GM20000 (cell line): ENCODE measurements around the gene CRYBG3.

Experiments
- DNase-seq: peaks from one replicate; pipeline ENCODE4 v3.0.0; 2012; ENCODE audit warnings: low spot score
- CTCF ChIP-seq: IDR thresholded peaks from 2 replicates; pipeline ENCODE4 v1.5.1; 2012; ENCODE audit warnings: mild to moderate bottlenecking, control low read depth; ENCODE audit errors: extremely low read depth, missing control alignments

CRYBG3 gene

GRCh38 chr3:97940034-97940433, 118.2 kb downstream of the CRYBG3 start:
- TF ChIP-seq CTCF, result no peak
- no peak for DNase-seq

GRCh38 chr3:97942801-97943546, 121.2 kb downstream of the CRYBG3 start:
- DNase-seq, result no peak
- no peak for TF ChIP-seq CTCF

- no peak for TF ChIP-seq CTCF
- DNase-seq, result no peak
Measured at GRCh38 chr3:97948351-97949109, 126.7 kb downstream of the CRYBG3 start.

GRCh38 chr3:97949110-97949485, 127.3 kb downstream of the CRYBG3 start:
- no peak for TF ChIP-seq CTCF
- no peak for DNase-seq

- TF ChIP-seq CTCF, result no peak
Measured at GRCh38 chr3:97949743-97950142, 127.9 kb downstream of the CRYBG3 start.

GRCh38 chr3:97950360-97950759, 128.5 kb downstream of the CRYBG3 start:
- TF ChIP-seq CTCF, result no peak
- DNase-seq, result no peak

More at GRCh38 chr3:97949743-97950142, 127.9 kb downstream of the CRYBG3 start:
- DNase-seq, result no peak

- no peak for DNase-seq
- TF ChIP-seq CTCF, result no peak
Measured at GRCh38 chr3:97952280-97952679, 130.5 kb downstream of the CRYBG3 start.
